Neural progenitor cell (in vitro differentiated cells): ENCODE data around the gene FYTTD1. TPM values are rescaled to one million over a fixed set of nuclear protein-coding genes. Genes with fewer than 3 reads are reported as not detected.

Source experiments
- DNase-seq: peaks from one replicate; pipeline ENCODE4 v3.0.0-alpha.2; 2016; ENCODE audit warnings: low spot score
- H2AFZ ChIP-seq: fragments of 200-600 bp; sonication (generic); replicated peaks from 2 replicates; pipeline ENCODE4 v1.6.1; 2016; ENCODE audit warnings: antibody characterized with exemption
- H3F3A ChIP-seq: fragments of 200-600 bp; sonication (generic); 2 replicates; pipeline ENCODE4 v1.6.1; 2016; ENCODE audit warnings: antibody characterized with exemption, low read depth
- H3K27ac ChIP-seq: fragments of 200-600 bp; sonication (generic); 2 replicates; pipeline ENCODE4 v1.5.1; 2016; ENCODE audit warnings: mild to moderate bottlenecking
- H3K27me3 ChIP-seq: fragments of 200-600 bp; sonication (generic); 2 replicates; pipeline ENCODE4 v1.6.1; 2016; ENCODE audit warnings: mild to moderate bottlenecking, moderate library complexity
- H3K36me3 ChIP-seq: fragments of 200-600 bp; sonication (generic); 2 replicates; pipeline ENCODE4 v1.5.1; 2016
- H3K4me1 ChIP-seq: fragments of 200-600 bp; sonication (generic); 2 replicates; pipeline ENCODE4 v1.6.1; 2016; ENCODE audit warnings: mixed run types
- H3K4me2 ChIP-seq: fragments of 200-600 bp; sonication (generic); 2 replicates; pipeline ENCODE4 v1.6.1; 2016
- H3K4me3 ChIP-seq: fragments of 200-600 bp; sonication (generic); 2 replicates; pipeline ENCODE4 v1.5.1; 2016
- H3K79me2 ChIP-seq: fragments of 200-600 bp; sonication (generic); 2 replicates; pipeline ENCODE4 v1.6.1; 2016; ENCODE audit warnings: low read depth
- H3K9ac ChIP-seq: fragments of 200-600 bp; sonication (generic); 2 replicates; pipeline ENCODE4 v1.6.1; 2016
- H3K9me3 ChIP-seq: fragments of 200-600 bp; sonication (generic); 2 replicates; pipeline ENCODE4 v1.5.1; 2016; ENCODE audit warnings: low read depth
- H4K20me1 ChIP-seq: fragments of 200-600 bp; sonication (generic); 2 replicates; pipeline ENCODE4 v1.6.1; 2016; ENCODE audit warnings: low read depth
- H3K27ac Mint-ChIP-seq: 3 replicates; pipeline ENCODE4 v1.8.0; 2021; ENCODE audit warnings: mixed read lengths
- H3K27me3 Mint-ChIP-seq: 2 replicates; pipeline ENCODE4 v1.8.0; 2022; ENCODE audit warnings: low read depth, mild to moderate bottlenecking, inconsistent platforms, moderate library complexity, mixed read lengths; ENCODE audit not compliant: insufficient read depth
- H3K36me3 Mint-ChIP-seq: 3 replicates; pipeline ENCODE4 v1.8.0; 2021; ENCODE audit warnings: mixed read lengths
- H3K4me1 Mint-ChIP-seq: 3 replicates; pipeline ENCODE4 v1.8.0; 2021; ENCODE audit warnings: mixed read lengths
- H3K4me3 Mint-ChIP-seq: 3 replicates; pipeline ENCODE4 v1.8.0; 2021; ENCODE audit warnings: mild to moderate bottlenecking, moderate library complexity, mixed read lengths
- H3K9me3 Mint-ChIP-seq: 3 replicates; pipeline ENCODE4 v1.8.0; 2020; ENCODE audit warnings: mixed read lengths
- CTCF ChIP-seq: fragments of 200-600 bp; sonication (generic); IDR thresholded peaks from 2 replicates; pipeline ENCODE4 v1.5.1; 2017; ENCODE audit warnings: antibody characterized with exemption, mild to moderate bottlenecking
- EZH2 ChIP-seq: fragments of 200-600 bp; sonication (generic); IDR thresholded peaks from 2 replicates; pipeline ENCODE4 v1.6.1; 2017; ENCODE audit warnings: antibody characterized with exemption, mild to moderate bottlenecking, moderate library complexity
- EZH2phosphoT487 ChIP-seq: fragments of 200-600 bp; sonication (generic); IDR thresholded peaks from 2 replicates; pipeline ENCODE4 v1.6.1; 2017; ENCODE audit warnings: antibody characterized with exemption
- total RNA-seq: library from RNA; depleted of rRNA; stranded (reverse); fragments of >200 nt; gene quantifications from 2 replicates; pipeline ENCODE4 v1.2.3, GENCODE V29; 2015; ENCODE audit warnings: low replicate concordance

Gene FYTTD1
- total RNA-seq, 1 donor from 2014 or later = 104 TPM

- Mint-ChIP-seq H3K4me3 (peak overlapping the region; percentile 99), H3K27me3 (peaks cover 6% of the 10 kb centered on the region), H3K4me1 (peaks cover 32% of the 10 kb centered on the region), H3K9me3 (no peaks in the 10 kb centered on the region), H3K27ac (peak overlapping the region; percentile 53), H3K36me3 (peaks cover 5% of the 10 kb centered on the region)
- Histone ChIP-seq H3K9ac (no peak overlapping the region), H3F3A (peaks cover 36% of the 10 kb centered on the region), H3K36me3 (no peaks in the 10 kb centered on the region), H3K4me3 (peak overlapping the region; percentile 77), H2AFZ (no peak overlapping the region), H3K27ac (no peak overlapping the region), H4K20me1 (peaks cover 44% of the 10 kb centered on the region), H3K4me1 (peaks cover 9% of the 10 kb centered on the region), H3K79me2 (peaks cover 49% of the 10 kb centered on the region), H3K9me3 (no peaks in the 10 kb centered on the region), H3K27me3 (peaks cover 35% of the 10 kb centered on the region), H3K4me2 (peak overlapping the region; percentile 77)
- peak; percentile 21 for DNase-seq
- TF ChIP-seq EZH2 = no peak
- TF ChIP-seq EZH2phosphoT487 = no peak
- no peak for TF ChIP-seq CTCF
These were observed 1.4 kb downstream of the FYTTD1 start for GRCh38 chr3:197750858-197751737.

- no peaks in the 10 kb centered on the region for H3K9me3 ChIP-seq
- peaks cover 52% of the 10 kb centered on the region for H3K79me2 ChIP-seq
- H3K27me3 ChIP-seq = peaks cover 35% of the 10 kb centered on the region
- no peaks in the 10 kb centered on the region for H3K36me3 ChIP-seq
- peaks cover 36% of the 10 kb centered on the region for H3F3A ChIP-seq
- TF ChIP-seq CTCF (no peak), EZH2 (no peak), EZH2phosphoT487 (no peak)
- H3K4me2 ChIP-seq = no peak overlapping the region
- H3K36me3 Mint-ChIP-seq = peaks cover 9% of the 10 kb centered on the region
- peaks cover 44% of the 10 kb centered on the region for H4K20me1 ChIP-seq
- no peak overlapping the region for H3K4me3 ChIP-seq
- no peak overlapping the region for H3K27ac Mint-ChIP-seq
- H3K27ac ChIP-seq = no peak overlapping the region
- H3K9ac ChIP-seq = no peak overlapping the region
- H3K4me3 Mint-ChIP-seq = peak overlapping the region; percentile 83
- peaks cover 6% of the 10 kb centered on the region for H3K27me3 Mint-ChIP-seq
- DNase-seq = no peak
- peaks cover 9% of the 10 kb centered on the region for H3K4me1 ChIP-seq
- H3K9me3 Mint-ChIP-seq = no peaks in the 10 kb centered on the region
- H3K4me1 Mint-ChIP-seq = peaks cover 27% of the 10 kb centered on the region
- no peak overlapping the region for H2AFZ ChIP-seq
These were observed 2.4 kb downstream of the FYTTD1 start for GRCh38 chr3:197752107-197752506.

GRCh38 chr3:197753263-197753662, 3.6 kb downstream of the FYTTD1 start:
- Mint-ChIP-seq H3K4me3 (no peak overlapping the region), H3K27ac (no peak overlapping the region), H3K27me3 (peaks cover 6% of the 10 kb centered on the region), H3K36me3 (peaks cover 9% of the 10 kb centered on the region), H3K9me3 (no peaks in the 10 kb centered on the region), H3K4me1 (peaks cover 27% of the 10 kb centered on the region)
- Histone ChIP-seq H3K27ac (no peak overlapping the region), H2AFZ (no peak overlapping the region), H3K4me3 (no peak overlapping the region), H3K4me1 (peaks cover 9% of the 10 kb centered on the region), H4K20me1 (peaks cover 44% of the 10 kb centered on the region), H3K9ac (no peak overlapping the region), H3K4me2 (no peak overlapping the region), H3K79me2 (peaks cover 52% of the 10 kb centered on the region), H3K9me3 (no peaks in the 10 kb centered on the region), H3K27me3 (peaks cover 33% of the 10 kb centered on the region), H3F3A (peaks cover 36% of the 10 kb centered on the region), H3K36me3 (peaks cover 1% of the 10 kb centered on the region)
- TF ChIP-seq EZH2phosphoT487 = no peak
- DNase-seq = no peak

- Histone ChIP-seq H3K79me2 (peaks cover 43% of the 10 kb centered on the region), H3K4me2 (no peak overlapping the region), H3K27ac (no peak overlapping the region), H3K9ac (no peak overlapping the region), H2AFZ (no peak overlapping the region), H3K4me3 (no peak overlapping the region), H3K27me3 (peaks cover 9% of the 10 kb centered on the region), H4K20me1 (peaks cover 32% of the 10 kb centered on the region), H3K4me1 (peaks cover 1% of the 10 kb centered on the region), H3K9me3 (no peaks in the 10 kb centered on the region), H3K36me3 (peaks cover 4% of the 10 kb centered on the region), H3F3A (peaks cover 1% of the 10 kb centered on the region)
- Mint-ChIP-seq H3K36me3 (peaks cover 9% of the 10 kb centered on the region), H3K27me3 (no peaks in the 10 kb centered on the region), H3K9me3 (no peaks in the 10 kb centered on the region), H3K4me1 (peaks cover 12% of the 10 kb centered on the region), H3K4me3 (no peak overlapping the region), H3K27ac (no peak overlapping the region)
- TF ChIP-seq CTCF = no peak
- no peak for TF ChIP-seq EZH2phosphoT487
- no peak for TF ChIP-seq EZH2
- DNase-seq = no peak
These were observed 7.0 kb downstream of the FYTTD1 start for GRCh38 chr3:197756704-197757103.
